ENCODE results near the gene TRIP13.
"Not testable (repeated sequence)": the region's sequence is repeated elsewhere in the genome, so short reads cannot be mapped to it uniquely, and the experiment has no call there.

TRIP13 gene

DNA sequence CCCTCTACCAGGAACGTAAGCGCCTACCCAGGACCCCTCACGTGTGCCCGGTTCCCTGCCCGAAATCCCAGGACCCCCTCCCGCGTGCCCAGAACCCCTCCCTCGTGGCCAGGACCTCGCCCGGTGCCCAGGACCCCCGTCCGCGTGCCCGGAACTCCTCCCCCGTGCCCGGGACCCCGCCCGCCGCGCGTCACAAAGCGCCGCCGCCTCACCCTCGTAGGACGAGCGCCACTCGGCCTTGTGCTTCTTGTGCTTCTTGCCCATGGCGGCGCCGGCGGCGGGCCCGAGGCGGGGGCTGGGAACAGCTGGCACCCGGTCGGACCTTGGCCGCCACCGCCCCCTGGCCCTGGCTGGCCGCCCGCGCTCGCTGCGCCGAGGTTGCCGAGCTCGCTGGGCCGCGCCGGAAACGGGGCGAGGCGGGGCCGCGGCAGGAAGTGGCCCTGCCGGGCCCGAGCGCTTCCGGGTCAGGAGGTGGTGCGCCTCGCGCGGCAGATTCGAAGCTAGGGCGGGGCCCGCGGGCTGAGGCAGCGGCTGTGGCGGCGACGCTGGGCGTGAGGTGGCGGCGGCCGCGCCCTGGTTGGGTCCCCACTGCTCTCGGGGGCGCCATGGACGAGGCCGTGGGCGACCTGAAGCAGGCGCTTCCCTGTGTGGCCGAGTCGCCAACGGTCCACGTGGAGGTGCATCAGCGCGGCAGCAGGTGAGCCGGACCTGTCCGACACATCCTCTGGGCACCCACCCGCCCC lies at the start of gene TRIP13, which contains the start of gene BRD9:
TSS of gene TRIP13 (plus strand) at position 491 of the 743 bp plus-strand sequence. CDS start at position 606, 115 bp downstream.
TSS of gene BRD9 (minus strand) at position 408 of the 743 bp plus-strand sequence. CDS start at position 264, 144 bp downstream.
- peak; percentile 60 to 72 (median 66) for DNase-seq (ENCODE audit: low read depth in 2 of 3, low spot score in 2 of 3)

GRCh38 chr5:843371-843770 lies 49.3 kb upstream of the TRIP13 start:
- DNase-seq (ENCODE audit: low read depth in 2 of 3, low spot score in 2 of 3), result not testable (repeated sequence)

DNA sequence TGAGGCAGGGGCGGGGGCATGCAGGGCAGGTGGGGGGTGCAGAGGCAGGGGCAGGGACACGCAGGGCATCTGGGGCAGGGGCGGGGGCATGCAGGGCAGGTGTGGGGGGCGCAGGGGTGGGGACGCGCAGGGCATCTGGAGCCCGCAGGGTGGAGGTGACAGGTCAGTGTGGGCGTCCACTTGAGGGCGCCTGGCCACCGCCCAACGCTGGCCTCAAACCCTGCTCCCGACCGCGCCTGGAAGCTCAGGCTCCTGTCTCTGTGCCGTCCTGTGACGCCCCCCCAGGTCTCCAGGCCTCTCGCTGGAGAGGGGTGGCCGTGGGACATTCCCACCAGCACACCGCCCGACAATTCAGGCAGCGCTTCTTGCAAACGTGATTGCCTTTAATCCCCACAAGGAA lies 48.8 kb upstream of the TRIP13 start:
- DNase-seq (ENCODE audit: low read depth in 2 of 3, low spot score in 2 of 3), result not testable (repeated sequence)

DNA sequence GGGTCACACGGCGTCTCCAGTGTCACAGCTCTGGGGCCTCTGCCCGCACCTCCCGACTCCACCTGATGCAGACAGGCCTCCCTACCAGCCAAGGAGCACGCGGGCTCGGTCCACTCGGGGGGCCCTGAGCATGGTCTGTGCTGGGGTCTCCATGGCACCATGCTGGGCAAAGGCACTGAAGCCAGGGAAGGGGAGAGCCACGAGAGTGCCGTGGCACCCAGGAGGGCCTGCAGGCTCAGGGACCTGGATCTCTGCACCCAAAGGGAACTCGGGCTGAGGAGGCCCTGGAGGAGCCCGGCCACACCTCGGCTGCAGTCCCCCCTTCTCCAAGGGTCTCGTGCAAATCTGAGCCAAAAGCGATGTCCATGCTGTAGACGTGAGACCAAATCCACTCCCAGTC lies 48.3 kb upstream of the TRIP13 start:
- not testable (repeated sequence) for DNase-seq (ENCODE audit: low read depth in 2 of 3, low spot score in 2 of 3)

DNA sequence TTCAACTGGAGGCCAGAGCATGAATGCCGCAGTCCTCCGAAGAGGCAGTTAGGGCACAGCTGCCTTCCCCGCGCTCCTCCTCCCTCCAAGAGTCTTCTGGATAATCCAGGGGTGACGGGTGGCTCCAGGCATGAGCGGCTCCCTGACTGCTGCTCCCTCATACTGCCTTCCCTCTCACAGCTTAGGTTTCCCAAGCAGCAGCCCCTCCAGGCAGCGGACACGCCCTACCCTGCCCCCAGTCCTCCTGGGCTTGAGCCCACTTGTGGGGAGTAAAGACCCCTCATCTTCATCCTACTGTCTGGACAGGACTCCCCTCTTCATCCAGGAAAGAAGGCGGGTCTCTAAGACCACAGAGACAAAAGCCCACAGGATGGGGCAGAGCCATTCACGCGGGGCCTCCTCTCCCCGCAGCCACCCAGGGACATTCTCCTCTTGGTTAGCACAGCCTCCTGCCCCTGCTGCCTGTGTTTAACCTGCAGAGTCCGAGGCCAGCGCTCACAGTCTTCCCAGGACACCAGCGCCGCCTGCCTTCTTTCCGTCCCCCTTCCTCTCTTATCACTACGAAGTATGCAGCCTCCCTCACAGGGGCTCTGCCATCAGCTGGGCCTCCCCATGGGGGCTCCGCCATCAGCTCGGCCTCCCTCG lies 47.5 kb upstream of the TRIP13 start:
- DNase-seq (ENCODE audit: low read depth in 2 of 3, low spot score in 2 of 3), result not testable (repeated sequence)

DNA sequence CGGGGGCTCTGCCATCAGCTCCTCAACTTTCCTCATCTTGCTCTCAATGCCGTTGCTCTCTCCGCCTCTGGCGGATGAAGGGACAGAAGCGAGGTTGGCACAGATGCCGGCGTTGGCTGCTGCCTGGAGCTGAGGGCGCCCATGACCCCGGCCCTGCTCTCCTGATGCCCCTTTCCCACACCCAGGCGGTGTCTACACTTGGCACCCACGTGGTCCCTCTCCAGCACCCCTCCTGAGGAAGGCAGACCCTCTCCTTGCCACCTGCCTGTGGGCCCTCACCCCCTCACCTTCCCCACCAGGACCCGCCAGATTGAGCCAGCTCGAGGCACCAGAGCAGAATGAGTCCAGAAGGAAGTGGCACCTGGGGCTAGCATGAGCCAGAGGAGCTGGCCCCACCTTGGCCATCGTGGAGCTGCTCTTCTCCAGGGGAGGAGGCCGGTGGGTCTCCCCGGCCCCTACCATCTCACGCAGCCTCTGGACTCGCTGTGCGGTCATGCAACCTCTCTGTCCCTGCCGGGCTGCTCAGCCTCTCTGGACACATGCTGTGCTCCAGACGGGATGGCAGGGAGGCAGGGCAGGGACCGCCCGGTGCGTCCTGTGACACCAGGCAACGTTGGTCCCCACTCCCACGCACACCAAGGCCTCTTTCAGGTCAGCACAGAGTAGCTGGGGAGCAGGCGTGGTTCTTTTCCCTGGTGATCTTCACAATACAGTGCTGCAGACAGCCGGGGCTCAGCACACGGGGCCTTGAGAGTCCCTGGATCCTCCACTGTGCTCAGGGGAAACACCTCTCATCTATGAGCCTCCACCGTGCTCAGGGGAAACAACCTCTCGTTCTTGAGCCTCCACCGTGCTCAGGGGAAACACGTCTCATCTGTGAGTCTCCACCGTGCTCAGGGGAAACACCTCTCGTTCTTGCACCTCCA lies 46.7 kb upstream of the TRIP13 start:
- not testable (repeated sequence) for DNase-seq (ENCODE audit: low read depth in 2 of 3, low spot score in 2 of 3)

- DNase-seq (ENCODE audit: low read depth in 2 of 3, low spot score in 2 of 3), result peak in 1 of 3 experiments; percentile 10
Observed at GRCh38 chr5:846602-847091, 46.0 kb upstream of the TRIP13 start.

- not testable (repeated sequence) for DNase-seq (ENCODE audit: low read depth in 2 of 3, low spot score in 2 of 3)
Observed at GRCh38 chr5:847212-847611, 45.5 kb upstream of the TRIP13 start.

GRCh38 chr5:847736-848135 lies 44.9 kb upstream of the TRIP13 start:
- DNase-seq (ENCODE audit: low read depth in 2 of 3, low spot score in 2 of 3), result not testable (repeated sequence)

GRCh38 chr5:848671-849111 lies 44.0 kb upstream of the TRIP13 start:
- no peak for DNase-seq (ENCODE audit: low read depth in 2 of 3, low spot score in 2 of 3)

- no peak for DNase-seq (ENCODE audit: low read depth in 2 of 3, low spot score in 2 of 3)
Observed at GRCh38 chr5:849651-850301, 42.9 kb upstream of the TRIP13 start.

DNA sequence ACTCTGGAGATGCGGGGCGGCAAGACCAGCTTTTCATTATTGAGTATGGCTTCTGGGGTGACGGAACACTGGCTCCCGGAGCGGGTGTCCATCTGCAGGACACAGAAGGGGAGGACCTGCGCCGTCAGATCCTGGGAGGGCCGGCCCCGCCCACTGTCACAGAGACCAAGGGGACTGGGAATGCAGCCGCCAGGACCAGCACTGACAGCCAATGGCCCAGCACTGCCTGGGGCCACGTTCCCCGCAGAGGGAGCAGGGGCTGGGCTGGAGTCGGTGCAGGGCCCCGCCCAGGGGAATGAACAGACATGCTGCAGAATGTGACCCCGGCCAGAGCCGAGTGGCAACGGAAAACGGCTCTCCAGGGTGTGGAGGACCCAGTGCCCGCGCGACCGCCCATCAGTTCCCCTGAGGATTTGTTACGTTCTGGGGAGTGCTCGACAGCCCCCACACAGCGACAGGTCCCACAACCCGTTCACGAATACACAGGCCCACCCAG lies 42.1 kb upstream of the TRIP13 start, which contains the start of gene ZDHHC11:
TSS of gene ZDHHC11 (minus strand) at position 476 of the 496 bp plus-strand sequence. CDS start at position 92, 384 bp downstream.
- no peak for DNase-seq (ENCODE audit: low read depth in 2 of 3, low spot score in 2 of 3)

GRCh38 chr5:851076-851475 lies 41.6 kb upstream of the TRIP13 start:
- no peak for DNase-seq (ENCODE audit: low read depth in 2 of 3, low spot score in 2 of 3)

DNA sequence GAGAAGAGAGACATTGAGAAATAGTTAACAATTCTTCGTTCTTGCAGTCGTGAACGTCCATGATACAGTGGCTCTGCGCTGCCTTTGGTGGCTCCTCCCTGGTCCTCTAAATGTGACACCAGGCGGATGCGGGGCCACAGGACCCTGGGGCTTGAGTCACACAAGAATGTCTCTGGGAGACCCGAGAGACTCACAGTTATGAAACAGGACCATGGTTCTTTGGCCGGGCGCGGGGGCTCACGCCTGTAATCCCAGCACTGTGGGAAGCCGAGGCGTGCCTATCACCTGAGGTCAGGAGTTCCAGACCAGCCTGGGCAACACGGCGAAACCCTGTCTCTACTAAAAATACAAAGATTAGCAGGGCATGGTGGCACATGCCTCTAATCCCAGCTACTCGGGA lies 41.1 kb upstream of the TRIP13 start:
- DNase-seq (ENCODE audit: low read depth in 2 of 3, low spot score in 2 of 3), result no peak

DNA sequence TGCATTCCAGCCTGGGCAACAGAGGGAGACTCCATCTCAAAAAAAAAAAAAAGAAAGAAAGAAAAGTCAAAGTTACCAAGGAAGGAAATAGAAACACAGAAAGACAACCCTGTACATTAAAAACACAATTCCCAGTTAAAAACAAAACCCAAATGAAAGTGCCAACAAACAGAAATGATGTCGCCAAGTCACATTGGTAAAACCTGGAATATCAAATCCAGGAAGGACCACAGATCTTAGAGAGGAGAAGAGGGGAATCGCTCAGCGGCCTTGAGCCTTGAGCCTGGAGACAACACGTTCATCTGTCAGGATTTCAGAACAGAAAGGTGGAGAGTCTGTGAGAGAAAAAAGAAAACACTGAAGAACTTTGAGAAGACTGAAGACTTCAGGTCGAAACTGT lies 40.7 kb upstream of the TRIP13 start:
- DNase-seq (ENCODE audit: low read depth in 2 of 3, low spot score in 2 of 3), result no peak

- no peak for DNase-seq (ENCODE audit: low read depth in 2 of 3, low spot score in 2 of 3)
Observed at GRCh38 chr5:852431-853401, 40.0 kb upstream of the TRIP13 start.

GRCh38 chr5:853416-854090 lies 39.1 kb upstream of the TRIP13 start:
- not testable (repeated sequence) for DNase-seq (ENCODE audit: low read depth in 2 of 3, low spot score in 2 of 3)

- DNase-seq (ENCODE audit: low read depth in 2 of 3, low spot score in 2 of 3), result no peak
Observed at GRCh38 chr5:854217-854616, 38.5 kb upstream of the TRIP13 start.
